CD4-positive, alpha-beta T cell treated with Interleukin-15 for 4 hours (primary cell): Measurements from ENCODE around the gene ZNF784.
A peak's percentile ranks its signal among the peaks of the same experiment; 100 is the strongest.
"Not testable (repeated sequence)": the region's sequence is repeated elsewhere in the genome, so short reads cannot be mapped to it uniquely, and the experiment has no call there.

ENCODE experiments used
- DNase-seq: peaks from one replicate; pipeline ENCODE4 v3.0.0-alpha.2; 2020; ENCODE audit warnings: low spot score

Gene ZNF784

GRCh38 chr19:55583897-55584296, 40.5 kb downstream of the ZNF784 start:
- not testable (repeated sequence) for DNase-seq

- not testable (repeated sequence) for DNase-seq
Observed at GRCh38 chr19:55582284-55582683, 42.1 kb downstream of the ZNF784 start.

GRCh38 chr19:55581823-55582223, 42.5 kb downstream of the ZNF784 start:
- no peak for DNase-seq

- DNase-seq: peak; percentile 18
Observed at GRCh38 chr19:55581145-55581822, 43.1 kb downstream of the ZNF784 start.

- peak; percentile 75 for DNase-seq
Observed at GRCh38 chr19:55580628-55581144, 43.7 kb downstream of the ZNF784 start, which contains the start of gene ZNF579. TSS of gene ZNF579 (minus strand) at chr19:55580848. CDS start at chr19:55579639, 1,209 bp downstream.

- DNase-seq: no peak
Observed at GRCh38 chr19:55579766-55580621, 44.4 kb downstream of the ZNF784 start.

- no peak for DNase-seq
Observed at GRCh38 chr19:55578761-55579747, 45.3 kb downstream of the ZNF784 start.

- no peak for DNase-seq
Observed at GRCh38 chr19:55578031-55578760, 46.2 kb downstream of the ZNF784 start.

- no peak for DNase-seq
Observed at GRCh38 chr19:55576746-55577145, 47.6 kb downstream of the ZNF784 start.

- not testable (repeated sequence) for DNase-seq
Observed at GRCh38 chr19:55573929-55574328, 50.4 kb downstream of the ZNF784 start.
